Hepatocyte (in vitro differentiated cells): Measurements from ENCODE around the gene MUL1.

ENCODE experiments used
- CTCF ChIP-seq: fragments of 200-600 bp; sonication (generic); IDR thresholded peaks from 2 replicates; pipeline ENCODE4 v1.5.1; 2016; ENCODE audit warnings: antibody characterized with exemption, mild to moderate bottlenecking; ENCODE audit not compliant: poor library complexity
- EZH2phosphoT487 ChIP-seq: fragments of 200-600 bp; sonication (generic); IDR thresholded peaks from one replicate; pipeline ENCODE4 v1.6.1; 2018; ENCODE audit warnings: antibody characterized with exemption, mild to moderate bottlenecking, low read depth, moderate library complexity; ENCODE audit not compliant: unreplicated experiment, severe bottlenecking

DNA sequence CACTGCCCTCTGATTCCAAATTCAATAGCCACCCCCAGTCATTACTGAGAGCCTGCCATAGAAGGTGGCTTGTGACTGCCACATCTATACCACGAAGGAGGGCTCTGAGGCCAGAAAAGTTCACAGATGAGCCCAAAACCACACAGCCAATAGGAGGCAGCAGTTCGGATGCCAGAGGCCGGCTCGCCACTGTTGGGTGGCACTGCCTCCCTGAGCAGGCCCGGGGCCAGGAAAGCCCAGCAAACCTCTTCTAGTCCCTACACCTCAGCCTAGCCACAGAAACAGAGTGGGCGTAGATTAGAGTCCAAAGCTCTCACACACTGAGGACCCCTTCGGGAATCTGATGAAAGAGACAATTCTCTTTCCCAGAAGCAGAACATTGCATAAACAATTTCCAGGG lies 16.1 kb downstream of the MUL1 start:
- TF ChIP-seq CTCF = no peak
- no peak for TF ChIP-seq EZH2phosphoT487
